NCI-H187 treated with DMSO at 0.1 percent for 48 hours (cell line): Measurements from ENCODE around the gene LMTK3.

Experiments used
- DNase-seq: peaks from one replicate; lab custom pipeline; 2025; lab: John Stamatoyannopoulos, UW

Gene LMTK3

DNA sequence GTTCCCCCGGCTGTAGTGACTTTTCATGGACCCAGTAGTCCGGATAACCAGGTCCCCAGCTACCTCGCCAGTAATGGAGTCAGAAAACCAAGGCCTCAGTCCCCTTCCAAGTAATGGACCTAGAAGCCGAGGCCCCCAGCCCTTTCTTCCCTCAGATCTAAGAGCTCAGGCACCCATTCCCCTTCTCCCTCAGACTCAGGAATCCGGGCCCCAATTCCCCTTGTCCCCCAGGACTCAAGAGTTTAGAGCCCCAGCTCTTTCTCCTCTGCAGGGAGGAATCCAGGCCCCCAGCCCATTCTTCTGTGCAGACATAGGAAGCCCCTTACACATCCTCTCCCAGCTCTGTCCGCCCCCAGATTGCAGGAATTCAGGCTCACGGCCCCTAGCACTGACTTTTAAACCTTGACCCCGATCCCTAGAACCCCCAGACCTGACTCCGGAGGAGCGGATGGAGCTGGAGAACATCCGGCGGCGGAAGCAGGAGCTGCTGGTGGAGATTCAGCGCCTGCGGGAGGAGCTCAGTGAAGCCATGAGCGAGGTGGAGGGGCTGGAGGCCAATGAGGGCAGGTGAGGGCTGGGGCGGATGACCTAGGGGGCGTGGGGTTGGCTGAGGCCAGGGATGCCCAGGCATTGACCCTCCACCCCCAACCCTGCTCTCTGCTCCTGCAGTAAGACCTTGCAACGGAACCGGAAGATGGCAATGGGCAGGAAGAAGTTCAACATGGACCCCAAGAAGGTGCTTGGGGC is 41.5 kb downstream of the LMTK3 start:
- no peak for DNase-seq

DNA sequence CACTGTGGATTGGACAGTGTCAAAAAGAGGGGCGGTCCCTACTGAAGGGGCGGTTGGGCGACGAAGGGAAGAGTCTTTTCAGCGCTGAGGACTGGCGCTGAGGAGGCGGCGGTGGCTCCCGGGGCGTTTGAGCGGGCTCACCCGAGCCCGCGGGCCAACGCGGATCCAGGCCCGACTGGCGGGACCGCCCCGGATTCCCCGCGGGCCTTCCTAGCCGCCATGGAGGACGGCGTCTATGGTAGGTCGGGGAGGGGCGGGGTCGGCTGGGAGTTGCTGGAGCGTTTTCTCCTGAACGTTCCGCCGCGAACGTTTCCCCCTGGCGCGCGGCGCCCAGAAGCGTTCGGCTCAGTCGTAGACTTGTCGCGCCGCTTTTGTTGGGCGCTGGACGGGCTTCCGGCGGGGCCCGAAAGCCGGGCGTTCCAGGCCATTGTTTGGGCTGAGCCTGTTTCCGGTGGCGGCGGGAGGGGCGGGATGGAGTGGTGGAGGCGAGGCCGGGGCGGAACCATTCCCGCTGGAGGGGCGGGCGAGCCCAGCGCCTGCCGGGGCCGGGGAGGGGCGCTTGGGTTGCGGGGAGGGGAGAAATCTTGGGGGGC is 42.2 kb downstream of the LMTK3 start, which contains the start of gene CYTH2:
TSS of gene CYTH2 (plus strand) at position 81 of the 593 bp plus-strand sequence. CDS start at position 220, 139 bp downstream.
- DNase-seq, result no peak

DNA sequence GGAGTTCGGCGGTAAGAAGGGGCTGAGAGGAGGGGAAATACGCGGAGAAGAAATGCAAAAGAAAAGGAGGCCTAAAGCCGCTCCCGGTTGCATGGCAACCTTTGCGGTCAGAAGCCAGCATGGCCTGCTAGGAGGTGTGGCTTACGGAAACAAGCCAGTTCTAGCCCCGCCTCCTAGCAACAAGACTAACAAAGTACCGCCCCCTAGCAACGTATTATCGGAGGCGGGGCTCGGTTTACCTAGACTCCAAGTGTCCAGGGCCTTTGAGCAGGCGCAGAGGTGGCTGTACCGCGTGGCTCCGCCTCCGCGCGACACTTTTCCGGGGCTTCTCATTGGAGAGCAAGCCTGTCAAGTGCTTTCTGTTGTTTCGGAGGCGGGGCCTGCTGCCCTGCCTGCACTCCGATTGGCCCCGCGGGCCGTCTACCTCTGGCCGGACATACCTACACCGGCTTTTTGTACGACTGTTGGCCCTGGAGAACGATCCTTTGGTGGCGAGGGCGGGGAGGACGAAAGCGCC is 42.8 kb downstream of the LMTK3 start:
- DNase-seq, result peak; percentile 100

DNA sequence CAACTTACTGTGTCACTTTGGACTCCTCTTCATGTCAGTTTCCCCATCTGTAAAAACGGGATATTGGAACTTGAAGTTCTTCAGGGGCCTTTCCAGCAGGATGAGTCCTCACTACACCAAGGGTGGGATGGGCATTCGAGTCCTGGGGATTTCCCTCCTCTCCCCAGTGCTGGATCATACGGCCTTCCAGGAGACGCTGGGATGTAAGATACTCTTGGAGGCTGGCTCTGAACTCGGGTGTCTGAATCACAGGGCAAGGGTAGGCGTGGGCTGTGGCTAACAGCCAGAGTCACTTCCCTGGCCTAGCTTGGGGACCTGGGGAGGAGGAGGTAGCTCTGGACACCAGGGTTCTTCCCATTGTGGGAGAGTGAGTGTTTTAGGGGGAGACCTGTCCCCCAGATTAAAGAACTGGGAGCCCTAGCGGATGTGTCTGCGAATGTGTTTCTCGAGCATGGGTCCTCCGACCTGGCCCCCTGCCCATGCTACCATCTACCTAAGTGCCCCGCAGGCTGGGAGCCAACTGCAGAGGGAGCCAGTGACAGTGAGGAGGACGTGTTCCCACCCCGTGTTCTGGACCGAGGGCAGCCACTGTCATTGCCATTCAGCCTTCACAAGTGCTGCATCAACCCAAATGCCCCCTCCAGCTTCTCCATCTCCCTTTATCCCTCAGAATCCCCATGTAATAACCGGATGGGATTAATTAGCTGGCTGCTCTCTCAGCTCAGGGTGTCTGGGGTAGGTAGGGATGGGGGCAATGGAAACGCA is 44.9 kb downstream of the LMTK3 start:
- no peak for DNase-seq

DNA sequence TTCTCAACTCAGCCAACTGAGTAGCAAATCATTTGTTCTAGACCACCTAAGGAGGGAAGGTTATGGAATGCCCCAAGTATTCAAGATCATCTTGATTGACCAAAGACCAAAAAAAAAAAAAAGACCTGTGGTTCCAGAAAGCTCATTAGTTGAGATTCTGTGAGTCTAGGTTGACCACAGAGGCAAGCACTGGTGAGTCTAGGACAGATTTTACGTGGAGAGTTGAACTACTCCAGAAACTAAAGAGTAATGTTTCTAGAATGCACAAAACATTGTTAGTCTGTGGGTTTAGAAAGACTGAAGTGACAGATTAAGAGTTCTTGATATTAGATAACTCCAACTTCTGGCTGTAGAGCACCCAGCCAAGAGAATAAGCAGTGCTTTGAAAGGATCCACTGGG is 46.4 kb downstream of the LMTK3 start:
- DNase-seq, result no peak

DNA sequence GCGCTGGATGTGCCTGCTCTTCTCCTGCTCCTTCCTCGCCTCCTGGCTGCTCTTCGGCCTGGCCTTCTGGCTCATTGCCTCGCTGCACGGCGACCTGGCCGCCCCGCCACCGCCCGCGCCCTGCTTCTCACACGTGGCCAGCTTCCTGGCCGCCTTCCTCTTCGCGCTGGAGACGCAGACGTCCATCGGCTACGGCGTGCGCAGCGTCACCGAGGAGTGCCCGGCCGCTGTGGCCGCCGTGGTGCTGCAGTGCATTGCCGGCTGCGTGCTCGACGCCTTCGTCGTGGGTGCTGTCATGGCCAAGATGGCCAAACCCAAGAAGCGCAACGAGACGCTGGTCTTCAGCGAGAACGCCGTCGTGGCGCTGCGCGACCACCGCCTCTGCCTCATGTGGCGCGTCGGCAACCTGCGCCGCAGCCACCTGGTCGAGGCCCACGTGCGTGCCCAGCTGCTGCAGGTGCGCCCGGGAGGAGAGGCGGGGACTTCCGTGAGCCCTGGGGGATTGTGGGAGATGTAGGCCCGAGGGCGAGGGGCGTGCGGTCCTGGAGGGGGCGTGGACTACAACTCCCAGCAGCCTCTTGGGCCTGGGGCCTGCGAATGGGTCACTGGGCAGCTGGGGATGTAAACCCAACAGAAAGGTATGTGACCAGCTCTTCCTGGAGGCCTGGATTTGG is 49.5 kb downstream of the LMTK3 start:
- DNase-seq, result no peak

DNA sequence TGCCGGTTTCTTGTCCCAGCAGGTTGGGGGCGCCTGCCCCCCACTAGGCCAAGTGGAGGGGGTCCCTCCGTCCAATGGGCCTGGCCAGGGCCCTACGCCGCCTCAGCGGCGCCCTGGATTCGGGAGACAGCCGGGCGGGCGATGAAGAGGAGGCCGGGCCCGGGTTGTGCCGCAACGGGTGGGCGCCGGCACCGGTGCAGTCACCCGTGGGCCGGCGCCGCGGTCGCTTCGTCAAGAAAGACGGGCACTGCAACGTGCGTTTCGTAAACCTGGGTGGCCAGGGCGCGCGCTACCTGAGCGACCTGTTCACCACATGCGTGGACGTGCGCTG is 50.0 kb downstream of the LMTK3 start:
- DNase-seq, result no peak

DNA sequence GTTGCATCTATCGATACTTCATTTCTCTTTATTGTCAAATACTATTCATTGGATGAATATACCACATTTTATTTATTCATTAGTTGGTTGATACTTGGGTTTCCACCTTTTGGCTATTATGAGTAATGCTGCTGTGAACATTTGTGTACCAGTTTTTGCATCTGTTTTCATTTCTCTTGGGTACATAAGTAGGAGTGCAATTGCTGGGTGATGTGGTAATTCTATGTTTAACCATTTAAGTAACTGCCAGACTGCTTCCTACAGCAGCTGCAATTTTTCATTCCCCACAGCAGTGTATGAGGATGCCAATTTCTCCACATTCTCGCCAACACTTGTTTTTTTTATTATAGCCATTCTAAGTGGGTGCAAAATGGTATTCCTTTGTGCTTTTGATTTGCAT is 53.6 kb downstream of the LMTK3 start:
- no peak for DNase-seq

DNA sequence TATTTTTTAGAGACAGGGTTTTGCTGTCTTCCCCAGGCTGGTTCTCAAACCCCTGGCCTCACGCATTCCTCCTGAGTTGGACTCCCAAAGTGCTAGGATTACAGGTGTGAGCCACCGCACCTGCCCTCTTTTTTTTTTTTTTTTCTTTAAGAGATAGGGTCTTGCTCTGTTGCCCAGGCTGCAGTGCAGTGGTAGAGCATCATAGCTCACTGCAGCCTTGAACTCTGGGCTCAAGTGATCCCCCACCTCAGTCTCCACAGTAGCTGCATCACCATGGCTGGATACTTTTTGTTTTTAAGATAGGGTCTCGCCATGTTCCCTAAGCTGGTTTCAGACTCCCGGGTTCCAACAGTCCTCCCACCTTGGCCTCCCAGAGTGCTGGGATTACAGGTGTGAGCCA is 54.8 kb downstream of the LMTK3 start:
- DNase-seq, result no peak

DNA sequence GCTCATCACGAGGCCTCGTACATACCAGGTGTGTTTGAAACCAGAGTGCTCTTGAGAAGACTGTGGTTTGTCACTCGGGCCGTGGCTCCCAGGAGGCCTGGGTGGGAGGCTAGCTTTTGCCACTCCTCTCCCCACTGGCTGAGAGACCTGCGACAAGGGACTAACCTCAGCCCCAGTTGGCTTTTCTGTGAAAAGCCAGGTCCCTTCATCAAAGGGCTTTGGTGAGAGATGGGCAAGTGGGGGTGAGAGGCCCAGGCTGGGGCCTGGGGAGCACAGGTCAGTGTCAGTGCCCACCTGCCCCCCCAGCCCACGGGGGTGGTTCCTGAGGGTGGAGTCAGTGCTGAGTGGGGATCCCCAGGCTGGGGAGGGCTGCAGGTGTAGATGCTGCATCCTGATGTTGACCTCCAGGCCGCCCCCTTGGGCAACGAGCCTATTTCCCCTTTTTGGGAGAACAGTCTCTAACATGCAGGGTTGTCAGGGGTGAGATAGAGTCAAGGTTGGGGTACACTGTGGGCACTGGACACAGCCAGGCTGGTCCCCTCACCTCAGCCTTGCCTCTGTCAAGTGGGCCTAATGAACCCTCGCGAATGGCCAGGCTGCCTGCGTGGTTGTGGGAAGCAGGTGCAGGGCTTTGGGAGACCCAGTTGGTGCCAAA is 55.6 kb downstream of the LMTK3 start:
- DNase-seq, result no peak

DNA sequence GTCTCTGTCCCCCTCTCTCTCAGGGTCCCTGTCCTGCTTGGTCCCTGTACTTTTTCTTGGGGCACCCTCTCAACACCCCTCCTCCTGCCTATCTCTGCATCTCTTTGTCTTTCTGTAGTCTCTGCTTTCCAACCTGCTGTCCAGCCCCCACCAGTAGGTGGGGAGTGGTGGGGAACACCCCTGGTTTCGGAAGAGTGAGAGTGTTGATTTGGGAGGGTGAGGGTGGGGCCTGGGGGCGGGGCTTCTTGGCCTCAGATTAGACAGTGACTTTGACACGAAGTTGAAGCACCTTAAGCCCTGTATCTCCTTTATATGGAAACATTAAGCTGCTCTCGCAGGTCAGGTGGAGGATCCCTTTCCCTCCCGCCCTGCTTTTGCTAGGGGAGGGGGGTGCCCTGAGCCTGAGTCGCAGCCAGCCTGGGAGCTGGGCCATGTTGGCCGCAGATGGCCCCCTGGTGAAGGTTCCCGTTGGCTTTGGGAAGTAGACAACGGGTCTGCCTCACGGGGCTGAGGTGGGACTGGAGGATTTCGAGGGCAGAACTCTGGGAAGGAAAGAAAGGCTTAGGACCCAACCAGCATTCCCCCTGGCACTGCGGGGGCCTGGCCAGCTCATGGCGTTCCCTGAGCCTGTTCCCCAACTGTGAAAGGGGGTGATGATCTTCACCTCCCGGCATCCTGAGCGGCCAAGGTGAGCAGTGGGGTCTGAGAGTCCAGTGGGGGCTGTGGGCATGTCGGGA is 56.3 kb downstream of the LMTK3 start, which contains the start of gene KCNJ14:
TSS of gene KCNJ14 (plus strand) at position 404 of the 737 bp plus-strand sequence. CDS start 6,151 bp downstream, outside the sequence.
- DNase-seq, result no peak

DNA sequence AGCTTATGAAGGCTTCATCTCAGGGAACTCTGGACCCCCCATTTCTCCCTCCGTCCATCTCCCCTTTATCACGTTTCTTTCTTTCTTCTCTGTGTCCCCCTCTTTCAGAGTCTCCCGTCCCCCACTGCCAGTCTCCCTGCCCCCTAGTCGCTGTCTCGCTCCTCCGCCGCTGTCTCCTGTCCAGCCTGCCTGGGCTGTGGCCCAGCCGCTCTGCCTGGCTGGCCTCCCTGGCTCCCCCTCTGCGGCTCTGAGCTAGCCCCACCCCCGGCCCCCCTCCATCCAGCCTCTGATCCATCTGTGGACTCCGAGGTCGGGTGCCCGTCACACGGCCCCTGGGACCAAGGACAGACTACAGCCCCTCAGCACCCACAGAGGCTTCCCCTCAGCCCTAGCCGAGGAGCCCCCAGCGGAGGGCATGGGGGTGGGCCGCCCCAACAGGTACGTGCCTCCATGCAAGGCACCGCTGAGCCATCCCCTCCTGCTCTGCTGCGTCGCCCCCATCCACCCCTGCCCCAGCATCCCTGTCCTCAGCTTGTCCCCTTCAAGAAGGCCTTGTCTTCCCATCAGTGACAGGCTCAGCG is 57.4 kb downstream of the LMTK3 start:
- no peak for DNase-seq

DNA sequence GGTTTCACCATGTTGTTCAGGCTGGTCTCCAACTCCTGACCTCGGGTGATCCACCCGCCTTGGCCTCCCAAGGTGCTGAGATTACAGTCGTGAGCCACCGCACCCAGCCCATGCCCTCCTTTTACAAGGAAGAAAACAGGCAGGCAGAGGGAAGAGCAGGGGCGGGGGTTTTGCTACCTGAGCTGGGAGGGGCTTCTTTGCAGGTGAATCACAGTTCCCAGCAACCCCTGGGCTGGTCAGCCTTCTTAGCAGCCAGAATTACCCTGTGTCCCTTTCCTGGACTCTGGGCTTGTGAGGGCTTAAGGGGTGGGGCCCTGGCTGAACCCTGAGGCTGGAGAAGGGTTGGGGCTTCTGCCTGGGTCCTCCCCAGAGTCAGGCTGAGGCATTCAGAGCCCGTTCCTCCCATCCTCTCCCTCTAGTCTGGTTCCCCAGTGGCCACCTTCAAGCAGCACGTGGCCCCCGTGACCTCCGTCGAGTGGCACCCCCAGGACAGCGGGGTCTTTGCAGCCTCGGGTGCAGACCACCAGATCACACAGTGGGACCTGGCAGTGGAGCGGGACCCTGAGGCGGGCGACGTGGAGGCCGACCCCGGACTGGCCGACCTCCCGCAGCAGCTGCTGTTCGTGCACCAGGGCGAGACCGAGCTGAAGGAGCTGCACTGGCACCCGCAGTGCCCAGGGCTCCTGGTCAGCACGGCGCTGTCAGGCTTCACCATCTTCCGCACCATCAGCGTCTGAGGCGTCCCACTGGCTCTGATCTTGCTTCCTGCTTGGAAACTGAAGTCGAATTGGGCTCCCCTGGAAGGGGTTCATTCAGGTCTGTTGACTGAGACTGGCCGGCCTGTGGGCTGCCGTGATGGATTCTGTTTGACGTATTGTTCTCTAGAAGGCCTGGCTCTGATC is 59.1 kb downstream of the LMTK3 start:
- DNase-seq, result no peak

DNA sequence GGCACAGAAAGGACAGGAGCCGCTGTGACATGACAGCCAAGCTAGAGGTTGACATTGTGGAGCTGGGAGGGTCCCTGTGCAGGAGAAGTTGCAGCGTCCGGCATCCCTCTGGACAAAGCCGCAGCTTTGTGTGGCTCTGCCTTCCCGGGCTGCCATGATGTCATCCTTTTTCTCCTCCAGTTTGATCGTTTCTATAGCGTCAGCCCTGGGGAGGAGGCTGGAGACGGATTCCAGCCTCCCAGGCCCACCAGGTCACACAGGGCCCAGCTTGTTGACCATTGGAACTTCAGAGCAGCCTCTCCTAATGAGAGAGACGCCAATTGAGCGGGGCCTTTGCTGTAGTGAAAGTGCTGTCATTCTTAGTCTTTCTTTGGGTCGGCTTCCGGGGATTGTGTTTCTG is 60.0 kb downstream of the LMTK3 start:
- DNase-seq, result no peak

DNA sequence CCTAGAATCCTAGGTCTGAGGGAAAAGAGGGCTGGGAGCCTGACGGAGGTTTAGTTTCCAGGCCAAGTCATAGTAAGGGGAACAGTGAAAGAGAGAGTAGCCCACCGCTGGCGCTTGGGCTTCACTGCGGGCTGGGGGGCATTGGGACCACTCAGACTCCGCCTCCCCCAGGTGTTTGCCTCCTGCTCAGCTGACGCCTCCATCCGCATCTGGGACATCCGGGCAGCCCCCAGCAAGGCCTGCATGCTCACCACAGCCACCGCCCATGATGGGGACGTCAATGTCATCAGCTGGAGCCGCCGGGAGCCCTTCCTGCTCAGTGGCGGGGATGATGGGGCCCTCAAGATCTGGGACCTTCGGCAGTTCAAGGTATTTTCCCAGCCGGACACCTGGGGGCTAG is 60.8 kb downstream of the LMTK3 start:
- DNase-seq, result no peak

DNA sequence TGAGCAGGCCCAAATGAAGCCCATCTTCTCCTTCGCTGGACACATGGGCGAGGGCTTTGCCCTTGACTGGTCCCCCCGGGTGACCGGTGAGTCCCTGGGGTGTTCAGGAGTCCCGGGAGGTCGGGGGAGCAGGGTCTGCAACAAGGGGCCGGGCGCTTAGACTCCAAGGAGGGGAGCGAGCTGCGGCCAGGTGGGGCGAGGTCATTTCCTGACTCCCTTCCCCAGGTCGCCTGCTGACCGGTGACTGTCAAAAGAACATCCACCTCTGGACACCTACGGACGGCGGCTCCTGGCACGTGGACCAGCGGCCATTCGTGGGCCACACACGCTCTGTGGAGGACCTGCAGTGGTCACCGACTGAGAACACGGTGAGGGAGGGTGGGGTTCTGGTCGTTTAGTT is 61.2 kb downstream of the LMTK3 start:
- DNase-seq, result no peak

DNA sequence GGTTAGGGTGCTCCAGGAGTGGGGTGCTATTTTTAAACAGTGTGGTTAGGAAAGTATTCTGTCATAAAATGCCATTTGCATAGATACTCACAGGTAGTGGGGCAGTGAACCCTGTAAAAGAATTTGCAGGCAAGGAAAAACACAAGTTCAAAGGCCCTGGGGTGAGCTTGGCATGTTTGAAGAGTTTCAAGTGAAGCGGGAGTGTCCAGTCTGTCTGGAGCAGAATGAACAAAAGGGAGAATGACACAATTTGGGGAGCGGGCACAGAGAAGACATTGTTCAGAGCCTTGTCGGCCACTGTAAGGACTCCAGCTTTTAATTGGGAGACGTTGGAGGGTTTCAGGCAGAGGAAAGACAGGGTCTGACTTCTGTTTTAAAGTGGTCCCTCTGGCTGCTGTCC is 63.1 kb downstream of the LMTK3 start:
- DNase-seq, result no peak

DNA sequence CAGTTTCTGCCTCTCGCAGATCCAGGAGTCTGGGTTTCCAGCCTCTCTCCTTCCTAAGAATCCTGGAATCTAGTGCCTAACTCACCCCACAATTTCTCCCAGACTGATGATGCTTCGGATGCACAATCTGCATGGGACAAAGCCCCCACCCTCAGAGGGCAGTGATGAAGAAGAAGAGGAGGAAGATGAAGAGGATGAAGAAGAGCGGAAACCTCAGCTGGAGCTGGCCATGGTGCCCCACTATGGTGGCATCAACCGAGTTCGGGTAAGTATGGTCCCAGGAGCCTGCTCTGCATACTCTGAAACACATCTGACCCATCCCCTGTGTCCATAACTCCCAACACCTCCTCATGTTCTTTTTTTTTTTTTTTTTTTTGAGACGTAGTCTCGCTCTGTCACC is 65.1 kb downstream of the LMTK3 start:
- no peak for DNase-seq

DNA sequence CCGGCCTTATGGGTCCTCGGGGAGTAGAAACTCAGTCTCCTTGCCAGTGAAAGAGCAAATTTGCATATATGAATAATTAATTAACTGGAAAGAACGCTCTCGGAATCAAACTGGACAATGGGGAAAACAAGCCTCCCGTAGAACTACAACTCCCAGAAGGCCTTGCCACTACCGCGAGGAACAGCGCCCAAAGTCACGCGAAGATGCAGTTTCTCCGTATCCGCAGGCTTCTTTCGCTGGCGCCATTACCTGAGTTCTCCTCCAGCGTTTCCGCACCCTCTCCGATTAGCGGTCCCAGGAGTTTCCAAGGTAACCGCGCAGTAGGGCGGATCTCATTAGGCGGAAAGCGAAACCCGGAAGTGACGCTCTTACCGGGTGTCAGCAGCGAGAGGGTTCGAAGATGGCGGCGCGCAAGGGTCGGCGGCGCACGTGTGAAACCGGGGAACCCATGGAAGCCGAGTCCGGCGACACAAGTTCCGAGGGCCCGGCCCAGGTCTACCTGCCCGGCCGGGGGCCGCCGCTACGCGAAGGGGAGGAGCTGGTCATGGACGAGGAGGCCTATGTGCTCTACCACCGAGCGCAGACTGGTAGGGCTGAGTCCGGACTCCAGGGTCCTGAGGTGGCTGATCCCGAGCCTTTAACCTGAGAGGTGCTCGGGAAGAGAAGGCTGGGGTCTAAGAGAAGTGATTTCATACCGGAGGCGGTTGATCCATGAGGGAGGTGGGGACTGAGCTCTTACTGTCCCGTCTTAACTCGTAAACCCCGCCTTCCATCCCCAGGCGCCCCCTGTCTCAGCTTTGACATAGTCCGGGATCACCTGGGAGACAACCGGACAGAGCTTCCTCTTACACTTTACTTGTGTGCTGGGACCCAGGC is 65.8 kb downstream of the LMTK3 start, which contains the start of gene GRWD1:
TSS of gene GRWD1 (plus strand) at position 378 of the 876 bp plus-strand sequence. CDS start at position 401, 23 bp downstream.
- DNase-seq, result peak; percentile 90
